ENCODE measurements around the gene IL13RA2. TPM values are rescaled to one million over a fixed set of nuclear protein-coding genes. Genes with fewer than 3 reads are reported as not detected.

The IL13RA2 gene
- total RNA-seq, 1 experiment from 2014 or later = not detected

DNA sequence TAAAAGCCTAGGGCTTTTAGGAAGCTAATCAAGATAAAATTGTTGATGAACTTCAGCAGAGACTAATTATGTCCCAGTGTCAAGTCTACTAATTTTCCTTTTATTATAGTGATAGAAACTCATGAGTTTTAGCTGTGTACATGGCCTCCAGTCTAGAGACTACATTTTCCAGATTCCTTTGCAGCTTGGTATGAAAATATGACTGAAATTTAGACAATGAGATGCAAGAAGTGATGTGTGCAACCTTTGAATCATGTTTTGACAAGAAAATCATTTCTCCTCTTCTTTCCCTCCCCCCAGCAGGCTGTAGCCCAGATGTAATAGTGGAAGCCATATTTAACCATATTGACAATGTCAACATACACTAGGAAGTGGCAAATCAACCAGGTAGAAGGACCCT lies 30.3 kb upstream of the IL13RA2 start:
- no peak overlapping the region for H3K4me2 ChIP-seq (ENCODE audit: low read length)
- H3K27ac ChIP-seq (ENCODE audit: low read depth, low read length) = no peak overlapping the region
- H4K20me1 ChIP-seq (ENCODE audit: insufficient read depth) = no peaks in the 10 kb centered on the region
- H3K9me3 ChIP-seq (ENCODE audit: control insufficient read depth in 1 of 2, insufficient read depth in 1 of 2, low read depth in 1 of 2, low read length in 2 of 2) = no peaks in the 10 kb centered on the region
- H3K27me3 ChIP-seq (ENCODE audit: insufficient read depth, low read length) = no peaks in the 10 kb centered on the region
- H3K9me2 ChIP-seq (ENCODE audit: insufficient read depth) = no peaks in the 10 kb centered on the region
- ATAC-seq = no peak
- ChIA-PET POLR2A (no interaction called here), CTCF (no interaction called here), RAD21 (ENCODE audit: low non-redundant PET in 1 of 2, low total read pairs in 2 of 2, uncharacterized antibody in 2 of 2, unreplicated experiment in 2 of 2) (no interaction called here)
- no peaks in the 10 kb centered on the region for H3K36me3 ChIP-seq (ENCODE audit: control insufficient read depth in 1 of 2, insufficient read depth in 2 of 2, low read length in 2 of 2)
- no TSS peak for BruUV-seq (replicated peaks)
- H3K4me1 ChIP-seq (ENCODE audit: control insufficient read depth in 1 of 2, insufficient read depth in 2 of 2, low read length in 2 of 2) = no peaks in the 10 kb centered on the region; a peak in 1 of 4 replicates
- H3K79me2 ChIP-seq (ENCODE audit: insufficient read depth, low read length) = no peaks in the 10 kb centered on the region
- no peak overlapping the region for H3K4me3 ChIP-seq (replicated peaks in 1 of 2; ENCODE audit: low read depth in 1 of 2, low read length in 2 of 2)
- H3K9ac ChIP-seq (ENCODE audit: low read length) = no peak overlapping the region
- no peak for DNase-seq (ENCODE audit: low read depth, low spot score)
- TF ChIP-seq, protein P1, sequence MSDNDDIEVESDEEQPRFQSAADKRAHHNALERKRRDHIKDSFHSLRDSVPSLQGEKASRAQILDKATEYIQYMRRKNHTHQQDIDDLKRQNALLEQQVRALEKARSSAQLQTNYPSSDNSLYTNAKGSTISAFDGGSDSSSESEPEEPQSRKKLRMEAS (IDR thresholded peaks at IDR 0.05) = no peak
- TF ChIP-seq TCF7L2 (IDR thresholded peaks at IDR 0.05; ENCODE audit: borderline replicate concordance, extremely low read depth, insufficient read depth, insufficient read length) = no peak
- TF ChIP-seq CEBPB (IDR thresholded peaks at IDR 0.05; ENCODE audit: low read depth) = no peak
- TF ChIP-seq POLR2AphosphoS5 (IDR thresholded peaks at IDR 0.05; ENCODE audit: low read depth, low read length) = no peak
- no peak for TF ChIP-seq YY1 (IDR thresholded peaks at IDR 0.05; ENCODE audit: extremely low read depth, insufficient replicate concordance, low read depth, low read length)
- TF ChIP-seq, protein P2, sequence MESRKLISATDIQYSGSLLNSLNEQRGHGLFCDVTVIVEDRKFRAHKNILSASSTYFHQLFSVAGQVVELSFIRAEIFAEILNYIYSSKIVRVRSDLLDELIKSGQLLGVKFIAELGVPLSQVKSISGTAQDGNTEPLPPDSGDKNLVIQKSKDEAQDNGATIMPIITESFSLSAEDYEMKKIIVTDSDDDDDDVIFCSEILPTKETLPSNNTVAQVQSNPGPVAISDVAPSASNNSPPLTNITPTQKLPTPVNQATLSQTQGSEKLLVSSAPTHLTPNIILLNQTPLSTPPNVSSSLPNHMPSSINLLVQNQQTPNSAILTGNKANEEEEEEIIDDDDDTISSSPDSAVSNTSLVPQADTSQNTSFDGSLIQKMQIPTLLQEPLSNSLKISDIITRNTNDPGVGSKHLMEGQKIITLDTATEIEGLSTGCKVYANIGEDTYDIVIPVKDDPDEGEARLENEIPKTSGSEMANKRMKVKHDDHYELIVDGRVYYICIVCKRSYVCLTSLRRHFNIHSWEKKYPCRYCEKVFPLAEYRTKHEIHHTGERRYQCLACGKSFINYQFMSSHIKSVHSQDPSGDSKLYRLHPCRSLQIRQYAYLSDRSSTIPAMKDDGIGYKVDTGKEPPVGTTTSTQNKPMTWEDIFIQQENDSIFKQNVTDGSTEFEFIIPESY (IDR thresholded peaks at IDR 0.05; ENCODE audit: extremely low read depth, insufficient replicate concordance, low read length) = no peak
- TF ChIP-seq, protein P3, sequence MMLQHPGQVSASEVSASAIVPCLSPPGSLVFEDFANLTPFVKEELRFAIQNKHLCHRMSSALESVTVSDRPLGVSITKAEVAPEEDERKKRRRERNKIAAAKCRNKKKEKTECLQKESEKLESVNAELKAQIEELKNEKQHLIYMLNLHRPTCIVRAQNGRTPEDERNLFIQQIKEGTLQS (IDR thresholded peaks at IDR 0.05) = no peak
- no peak for TF ChIP-seq SRF (IDR thresholded peaks at IDR 0.05; ENCODE audit: low read depth)
- TF ChIP-seq EZH2phosphoT487 (IDR thresholded peaks at IDR 0.05; ENCODE audit: borderline replicate concordance) = no peak
- no peak for TF ChIP-seq FOSL1 (IDR thresholded peaks at IDR 0.05; ENCODE audit: low read depth)
- no peak for TF ChIP-seq ELF1 (IDR thresholded peaks at IDR 0.05; ENCODE audit: borderline replicate concordance, low read depth)
- no peak for TF ChIP-seq EGR1 (IDR thresholded peaks at IDR 0.05; ENCODE audit: low read depth)
- TF ChIP-seq JUND (IDR thresholded peaks at IDR 0.05) = no peak
- TF ChIP-seq ZNF274 (IDR thresholded peaks at IDR 0.05; ENCODE audit: low read depth, low read length) = no peak
- TF ChIP-seq EZH2 (IDR thresholded peaks at IDR 0.05) = no peak
- TF ChIP-seq, protein P4, sequence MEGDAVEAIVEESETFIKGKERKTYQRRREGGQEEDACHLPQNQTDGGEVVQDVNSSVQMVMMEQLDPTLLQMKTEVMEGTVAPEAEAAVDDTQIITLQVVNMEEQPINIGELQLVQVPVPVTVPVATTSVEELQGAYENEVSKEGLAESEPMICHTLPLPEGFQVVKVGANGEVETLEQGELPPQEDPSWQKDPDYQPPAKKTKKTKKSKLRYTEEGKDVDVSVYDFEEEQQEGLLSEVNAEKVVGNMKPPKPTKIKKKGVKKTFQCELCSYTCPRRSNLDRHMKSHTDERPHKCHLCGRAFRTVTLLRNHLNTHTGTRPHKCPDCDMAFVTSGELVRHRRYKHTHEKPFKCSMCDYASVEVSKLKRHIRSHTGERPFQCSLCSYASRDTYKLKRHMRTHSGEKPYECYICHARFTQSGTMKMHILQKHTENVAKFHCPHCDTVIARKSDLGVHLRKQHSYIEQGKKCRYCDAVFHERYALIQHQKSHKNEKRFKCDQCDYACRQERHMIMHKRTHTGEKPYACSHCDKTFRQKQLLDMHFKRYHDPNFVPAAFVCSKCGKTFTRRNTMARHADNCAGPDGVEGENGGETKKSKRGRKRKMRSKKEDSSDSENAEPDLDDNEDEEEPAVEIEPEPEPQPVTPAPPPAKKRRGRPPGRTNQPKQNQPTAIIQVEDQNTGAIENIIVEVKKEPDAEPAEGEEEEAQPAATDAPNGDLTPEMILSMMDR (IDR thresholded peaks at IDR 0.05 in 2 of 3, conservative IDR thresholded peaks at IDR 0.05 in 1 of 3; ENCODE audit: borderline replicate concordance in 1 of 3, insufficient read depth in 1 of 3, low read depth in 2 of 3, low read length in 2 of 3) = no peak
- TF ChIP-seq POLR2A (IDR thresholded peaks at IDR 0.05; ENCODE audit: borderline replicate concordance, extremely low read depth, insufficient read depth, insufficient read length) = no peak
- no peak for TF ChIP-seq SP1 (IDR thresholded peaks at IDR 0.05; ENCODE audit: low read depth)
- no peak for TF ChIP-seq RAD21 (IDR thresholded peaks at IDR 0.05; ENCODE audit: low read depth)
- TF ChIP-seq, protein P5, sequence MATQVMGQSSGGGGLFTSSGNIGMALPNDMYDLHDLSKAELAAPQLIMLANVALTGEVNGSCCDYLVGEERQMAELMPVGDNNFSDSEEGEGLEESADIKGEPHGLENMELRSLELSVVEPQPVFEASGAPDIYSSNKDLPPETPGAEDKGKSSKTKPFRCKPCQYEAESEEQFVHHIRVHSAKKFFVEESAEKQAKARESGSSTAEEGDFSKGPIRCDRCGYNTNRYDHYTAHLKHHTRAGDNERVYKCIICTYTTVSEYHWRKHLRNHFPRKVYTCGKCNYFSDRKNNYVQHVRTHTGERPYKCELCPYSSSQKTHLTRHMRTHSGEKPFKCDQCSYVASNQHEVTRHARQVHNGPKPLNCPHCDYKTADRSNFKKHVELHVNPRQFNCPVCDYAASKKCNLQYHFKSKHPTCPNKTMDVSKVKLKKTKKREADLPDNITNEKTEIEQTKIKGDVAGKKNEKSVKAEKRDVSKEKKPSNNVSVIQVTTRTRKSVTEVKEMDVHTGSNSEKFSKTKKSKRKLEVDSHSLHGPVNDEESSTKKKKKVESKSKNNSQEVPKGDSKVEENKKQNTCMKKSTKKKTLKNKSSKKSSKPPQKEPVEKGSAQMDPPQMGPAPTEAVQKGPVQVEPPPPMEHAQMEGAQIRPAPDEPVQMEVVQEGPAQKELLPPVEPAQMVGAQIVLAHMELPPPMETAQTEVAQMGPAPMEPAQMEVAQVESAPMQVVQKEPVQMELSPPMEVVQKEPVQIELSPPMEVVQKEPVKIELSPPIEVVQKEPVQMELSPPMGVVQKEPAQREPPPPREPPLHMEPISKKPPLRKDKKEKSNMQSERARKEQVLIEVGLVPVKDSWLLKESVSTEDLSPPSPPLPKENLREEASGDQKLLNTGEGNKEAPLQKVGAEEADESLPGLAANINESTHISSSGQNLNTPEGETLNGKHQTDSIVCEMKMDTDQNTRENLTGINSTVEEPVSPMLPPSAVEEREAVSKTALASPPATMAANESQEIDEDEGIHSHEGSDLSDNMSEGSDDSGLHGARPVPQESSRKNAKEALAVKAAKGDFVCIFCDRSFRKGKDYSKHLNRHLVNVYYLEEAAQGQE (IDR thresholded peaks at IDR 0.05; ENCODE audit: low read depth) = no peak
- H2AFZ ChIP-seq (ENCODE audit: low read depth, low read length, poor library complexity, severe bottlenecking) = no peak overlapping the region
- intact Hi-C loops (cut with micrococcal nuclease) = no loop called here

Data from HCT116 (cell line).